ENCODE data around the gene LRRC7. TPM values are rescaled to one million over a fixed set of nuclear protein-coding genes. Genes with fewer than 3 reads are reported as not detected.

LRRC7 gene
- total RNA-seq, result 1 to 10 TPM in 2 of 3 donors, under 1 TPM in 1; 0.46 to 1.2 (median 1.0) TPM
- long read RNA-seq, donor 1, partial matches to known transcripts, result 1 of 3 reads
- long read RNA-seq, donor 1, other reads (novel, unspliced or antisense), result 1 of 3 reads
- long read RNA-seq, donor 2, result 0 reads

DNA sequence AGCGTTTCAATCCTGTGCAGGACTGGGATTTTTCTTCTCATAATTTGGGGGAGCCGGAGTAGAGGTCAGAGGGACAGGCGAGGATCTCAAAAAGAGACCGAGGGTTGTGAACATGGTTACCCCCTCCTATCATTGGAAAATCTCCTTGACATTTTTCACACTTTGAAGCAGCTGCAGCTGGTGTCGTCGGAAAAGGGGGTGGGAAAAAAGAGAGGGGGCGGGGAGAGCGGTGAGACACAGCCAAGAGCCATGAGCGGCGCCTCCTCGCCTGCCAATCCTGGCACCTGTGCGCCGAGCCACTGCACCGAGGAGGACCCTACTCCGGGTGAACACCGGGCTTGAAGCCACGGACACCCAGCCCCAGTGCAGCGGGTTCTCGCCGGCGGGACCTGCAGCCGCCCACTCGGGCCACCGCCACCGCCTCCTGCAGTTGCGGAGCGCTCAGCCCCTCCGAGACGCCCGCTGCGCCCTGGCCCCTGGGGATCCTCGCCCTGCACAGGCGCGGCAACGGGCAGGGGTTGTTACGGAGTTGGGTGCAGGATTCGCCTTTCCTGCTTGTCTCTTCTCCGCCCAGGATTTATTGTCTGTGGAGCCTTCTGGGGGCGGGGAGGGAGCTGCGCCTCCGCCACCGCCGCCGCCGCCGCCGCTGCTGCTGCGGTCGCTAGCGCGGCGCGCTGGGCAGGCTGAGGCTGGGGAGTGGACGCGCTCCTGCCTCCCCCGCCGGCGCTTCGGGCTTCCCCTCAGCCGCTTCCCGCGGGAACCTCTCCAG, at the start of gene LRRC7:
LRRC7 (plus strand) TSS at position 271 of the 769 bp plus-strand sequence. CDS start 718 bp downstream, outside the sequence.
- H3K4me3 ChIP-seq, result no peak within 1 kb of the TSS
- H3K36me3 ChIP-seq (ENCODE audit: low read depth), result no peaks in the 10 kb centered on the region
- TF ChIP-seq, protein P1, sequence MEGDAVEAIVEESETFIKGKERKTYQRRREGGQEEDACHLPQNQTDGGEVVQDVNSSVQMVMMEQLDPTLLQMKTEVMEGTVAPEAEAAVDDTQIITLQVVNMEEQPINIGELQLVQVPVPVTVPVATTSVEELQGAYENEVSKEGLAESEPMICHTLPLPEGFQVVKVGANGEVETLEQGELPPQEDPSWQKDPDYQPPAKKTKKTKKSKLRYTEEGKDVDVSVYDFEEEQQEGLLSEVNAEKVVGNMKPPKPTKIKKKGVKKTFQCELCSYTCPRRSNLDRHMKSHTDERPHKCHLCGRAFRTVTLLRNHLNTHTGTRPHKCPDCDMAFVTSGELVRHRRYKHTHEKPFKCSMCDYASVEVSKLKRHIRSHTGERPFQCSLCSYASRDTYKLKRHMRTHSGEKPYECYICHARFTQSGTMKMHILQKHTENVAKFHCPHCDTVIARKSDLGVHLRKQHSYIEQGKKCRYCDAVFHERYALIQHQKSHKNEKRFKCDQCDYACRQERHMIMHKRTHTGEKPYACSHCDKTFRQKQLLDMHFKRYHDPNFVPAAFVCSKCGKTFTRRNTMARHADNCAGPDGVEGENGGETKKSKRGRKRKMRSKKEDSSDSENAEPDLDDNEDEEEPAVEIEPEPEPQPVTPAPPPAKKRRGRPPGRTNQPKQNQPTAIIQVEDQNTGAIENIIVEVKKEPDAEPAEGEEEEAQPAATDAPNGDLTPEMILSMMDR (IDR thresholded peaks at IDR 0.05), result no peak
- peak; percentile 9 to 44 (median 27) for DNase-seq
- no peaks in the 10 kb centered on the region for H3K9me3 ChIP-seq
- H3K4me1 ChIP-seq (ENCODE audit: low read depth), result peaks cover 7% of the 10 kb centered on the region
- ATAC-seq, result peak; percentile 42
- intact Hi-C loops (cut with DNase I, micrococcal nuclease), result no loop called here

DNA sequence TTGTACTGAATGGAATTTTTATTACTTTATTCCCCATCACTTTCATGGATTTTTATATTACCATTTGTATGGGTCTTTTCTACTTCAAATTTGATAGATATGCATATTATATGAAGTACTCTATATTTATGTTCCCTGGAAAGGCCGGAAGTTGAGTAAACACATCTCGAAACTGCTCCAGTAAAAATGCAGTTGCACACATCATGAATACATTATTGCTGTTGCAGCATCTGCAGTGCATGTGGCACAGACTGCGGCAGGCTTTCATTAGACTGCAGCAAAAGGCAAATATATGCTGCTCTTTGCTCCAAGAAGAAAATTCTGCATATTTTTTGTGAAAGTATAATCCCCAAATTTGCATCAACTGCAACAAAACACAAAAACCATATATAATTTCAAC, 48.7 kb upstream of the LRRC7 start:
- H3K4me1 ChIP-seq (ENCODE audit: low read depth), result no peaks in the 10 kb centered on the region
- no peaks in the 10 kb centered on the region for H3K9me3 ChIP-seq
- H3K36me3 ChIP-seq (ENCODE audit: low read depth), result no peaks in the 10 kb centered on the region
- intact Hi-C loops (cut with DNase I, micrococcal nuclease), result no loop called here
- TF ChIP-seq, protein P1 (IDR thresholded peaks at IDR 0.05), result no peak
- ATAC-seq (no peak), DNase-seq (no peak)
- no peak overlapping the region for H3K4me3 ChIP-seq

DNA sequence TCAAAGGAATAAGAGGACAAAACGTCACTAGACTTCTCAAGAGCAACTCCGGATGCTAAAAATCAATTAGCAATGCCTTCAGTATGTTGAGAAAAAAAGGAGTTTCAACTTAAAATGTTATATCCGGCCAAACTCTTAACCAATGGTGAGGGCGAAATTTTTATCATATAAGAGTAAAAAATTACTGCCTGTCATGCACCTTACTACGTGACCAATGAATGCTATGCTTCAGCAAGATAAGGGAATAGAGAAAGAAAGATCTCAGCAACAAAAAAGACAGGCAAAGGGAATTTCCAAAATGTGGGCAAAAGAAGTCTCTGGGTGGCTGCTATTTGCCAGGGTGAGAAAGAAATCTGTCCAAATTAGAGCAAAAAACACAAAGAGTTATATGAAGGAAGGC, 47.4 kb upstream of the LRRC7 start:
- DNase-seq, result no peak
- Histone ChIP-seq H3K4me3 (no peak overlapping the region), H3K9me3 (no peaks in the 10 kb centered on the region), H3K36me3 (ENCODE audit: low read depth) (no peaks in the 10 kb centered on the region), H3K4me1 (ENCODE audit: low read depth) (no peaks in the 10 kb centered on the region)
- TF ChIP-seq, protein P1 (IDR thresholded peaks at IDR 0.05), result no peak
- ATAC-seq, result no peak
- intact Hi-C loops (cut with DNase I, micrococcal nuclease), result no loop called here

DNA sequence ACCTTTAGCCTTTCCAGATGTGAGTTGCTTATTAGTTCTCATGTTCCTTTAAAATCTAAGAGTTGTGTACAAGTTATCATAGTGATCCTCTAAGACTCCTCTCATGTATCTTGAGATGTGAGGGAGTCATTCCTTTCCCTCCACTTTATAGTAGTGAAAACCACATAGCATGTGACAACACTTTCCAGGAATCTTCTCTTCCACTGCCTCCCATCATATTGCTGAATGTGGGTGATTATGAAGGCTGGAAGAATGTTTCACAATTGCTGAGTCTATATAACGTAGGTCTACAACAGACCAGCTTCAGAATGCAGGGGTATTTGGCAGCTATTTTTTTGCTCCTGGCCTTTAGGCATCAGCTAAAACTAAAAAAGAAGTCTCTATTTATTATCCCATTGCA, 44.7 kb upstream of the LRRC7 start:
- TF ChIP-seq, protein P1 (IDR thresholded peaks at IDR 0.05), result no peak
- H3K36me3 ChIP-seq (ENCODE audit: low read depth), result no peaks in the 10 kb centered on the region
- no peaks in the 10 kb centered on the region for H3K4me1 ChIP-seq (ENCODE audit: low read depth)
- H3K4me3 ChIP-seq, result no peak overlapping the region
- H3K9me3 ChIP-seq, result no peaks in the 10 kb centered on the region
- no peak for ATAC-seq
- no peak for DNase-seq
- intact Hi-C loops (cut with DNase I, micrococcal nuclease), result no loop called here

DNA sequence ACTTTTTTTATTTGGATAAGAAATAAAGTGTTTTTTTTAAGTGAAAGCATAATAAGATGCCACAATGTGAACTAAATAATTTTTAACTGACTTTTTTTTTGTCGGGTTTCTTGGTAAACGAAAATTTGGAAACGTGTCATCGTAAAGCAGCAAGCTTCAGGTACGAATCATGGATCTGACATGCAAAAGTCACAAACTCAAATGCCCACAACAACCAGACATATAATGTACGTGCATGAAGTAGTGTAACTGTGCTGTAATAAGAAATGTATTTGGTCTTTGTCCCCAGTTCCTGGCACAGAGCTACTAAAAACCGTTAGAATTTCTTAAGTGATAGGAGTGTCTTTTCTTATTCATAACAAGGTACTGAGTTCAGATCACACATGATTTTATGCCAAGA, 44.3 kb upstream of the LRRC7 start:
- ATAC-seq, result no peak
- no peak for DNase-seq
- TF ChIP-seq, protein P1 (IDR thresholded peaks at IDR 0.05), result no peak
- Histone ChIP-seq H3K36me3 (ENCODE audit: low read depth) (no peaks in the 10 kb centered on the region), H3K9me3 (no peaks in the 10 kb centered on the region), H3K4me1 (ENCODE audit: low read depth) (no peaks in the 10 kb centered on the region), H3K4me3 (no peak overlapping the region)
- intact Hi-C loops (cut with DNase I, micrococcal nuclease), result no loop called here
